K562 (cell line): ENCODE measurements around the gene WNK2.

Experiments
- CTCF ChIP-seq, 3 experiments: IDR thresholded peaks in 2 of 3; conservative IDR thresholded peaks in 1 of 3; 2 replicates each; pipeline ENCODE4 v1.5.1; 2011 to 2012; ENCODE audit warnings: low read length in 3 of 3, mild to moderate bottlenecking in 3 of 3, control low read depth in 2 of 3, improper control_type of control experiment in 1 of 3, inconsistent platforms in 1 of 3, low read depth in 1 of 3, mixed read lengths in 1 of 3, moderate library complexity in 1 of 3; ENCODE audit not compliant: insufficient read depth in 2 of 3
- EP300 ChIP-seq: IDR thresholded peaks from 2 replicates; pipeline ENCODE4 v1.6.1; 2012; ENCODE audit warnings: low read length, improper control_type of control experiment
- GABPA ChIP-seq: fragments of 200-800 bp; sonication (Bioruptor generic); conservative IDR thresholded peaks from 2 replicates; pipeline ENCODE4 v1.6.1; 2016; ENCODE audit warnings: low read depth, missing genetic modification characterization, missing compliant biosample characterization
- MXD1 ChIP-seq: fragments of 250-450 bp; sonication (Bioruptor Pico); IDR thresholded peaks from 2 replicates; pipeline ENCODE4 v1.8.0; 2021; ENCODE audit warnings: borderline replicate concordance, mild to moderate bottlenecking, moderate library complexity; ENCODE audit not compliant: poor library complexity, severe bottlenecking
- RAD51 ChIP-seq: fragments of 450-650 bp; IDR thresholded peaks from 2 replicates; pipeline ENCODE4 v1.7.1; 2016; ENCODE audit warnings: low read depth, mild to moderate bottlenecking, borderline replicate concordance
- TBL1XR1 ChIP-seq, 2 experiments: IDR thresholded peaks; 2 replicates each; pipeline ENCODE4 v1.6.1; 2012; ENCODE audit warnings: improper control_type of control experiment in 2 of 2, low read length in 2 of 2, mild to moderate bottlenecking in 1 of 2
- TBP ChIP-seq: optimal IDR thresholded peaks from 2 replicates; pipeline ENCODE3; 2011; ENCODE audit warnings: low read depth, low read length, improper control_type of control experiment
- TEAD2 ChIP-seq: fragments of 450-650 bp; IDR thresholded peaks from 2 replicates; pipeline ENCODE4 v1.6.1; 2016; ENCODE audit warnings: missing genetic modification characterization, control low read depth, missing compliant biosample characterization
- YY1 ChIP-seq, 3 experiments: IDR thresholded peaks; 2 replicates each; pipeline ENCODE4 v1.6.1; 2011; ENCODE audit warnings: low read length in 2 of 3, mild to moderate bottlenecking in 2 of 3, moderate library complexity in 2 of 3, borderline replicate concordance in 1 of 3, control low read depth in 1 of 3, low read depth in 1 of 3; ENCODE audit not compliant: insufficient read depth in 3 of 3, insufficient replicate concordance in 2 of 3, control insufficient read depth in 1 of 3, insufficient read length in 1 of 3; ENCODE audit errors: extremely low read depth in 1 of 3

- TF ChIP-seq CTCF (IDR thresholded peaks at IDR 0.05 in 2 of 3, conservative IDR thresholded peaks at IDR 0.05 in 1 of 3; ENCODE audit: insufficient read depth in 2 of 3, low read depth in 1 of 3, low read length in 3 of 3), result no peak
- TF ChIP-seq YY1 (IDR thresholded peaks at IDR 0.05; ENCODE audit: borderline replicate concordance in 1 of 3, control insufficient read depth in 1 of 3, extremely low read depth in 1 of 3, insufficient read depth in 3 of 3, insufficient read length in 1 of 3, insufficient replicate concordance in 2 of 3, low read depth in 1 of 3, low read length in 2 of 3), result no peak
- TF ChIP-seq TBP, result no peak
- no peak for TF ChIP-seq GABPA (tag)
- no peak for TF ChIP-seq TEAD2 (tag)
- no peak for TF ChIP-seq EP300
- no peak for TF ChIP-seq TBL1XR1 (IDR thresholded peaks at IDR 0.05; ENCODE audit: low read length in 2 of 2)
- no peak for TF ChIP-seq MXD1 (CRISPR knock-in tag)
- TF ChIP-seq RAD51, result no peak
Observed at GRCh38 chr9:93189369-93190132, 5.6 kb downstream of the WNK2 start.
